ENCODE data around the gene NOSTRIN.

Gene NOSTRIN

DNA sequence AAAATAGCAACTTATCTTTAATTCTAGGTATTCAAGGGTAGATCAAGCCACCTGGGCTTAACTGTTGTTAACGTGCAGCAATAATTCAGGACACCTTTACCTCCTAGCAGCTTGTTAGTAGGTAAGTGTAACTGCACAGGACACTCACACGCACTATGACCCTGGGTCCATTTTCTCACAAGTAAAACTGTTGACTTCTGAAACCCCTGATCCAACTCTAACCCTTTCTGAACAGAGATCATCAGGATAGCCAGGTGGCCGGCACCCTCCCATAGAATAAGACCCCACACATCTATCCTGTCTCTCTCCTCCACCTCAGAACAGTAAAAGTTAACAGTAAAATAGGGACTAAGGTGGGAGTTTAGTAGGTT is 87.2 kb downstream of the NOSTRIN start:
- no peak for DNase-seq (ENCODE audit: low read depth)

DNA sequence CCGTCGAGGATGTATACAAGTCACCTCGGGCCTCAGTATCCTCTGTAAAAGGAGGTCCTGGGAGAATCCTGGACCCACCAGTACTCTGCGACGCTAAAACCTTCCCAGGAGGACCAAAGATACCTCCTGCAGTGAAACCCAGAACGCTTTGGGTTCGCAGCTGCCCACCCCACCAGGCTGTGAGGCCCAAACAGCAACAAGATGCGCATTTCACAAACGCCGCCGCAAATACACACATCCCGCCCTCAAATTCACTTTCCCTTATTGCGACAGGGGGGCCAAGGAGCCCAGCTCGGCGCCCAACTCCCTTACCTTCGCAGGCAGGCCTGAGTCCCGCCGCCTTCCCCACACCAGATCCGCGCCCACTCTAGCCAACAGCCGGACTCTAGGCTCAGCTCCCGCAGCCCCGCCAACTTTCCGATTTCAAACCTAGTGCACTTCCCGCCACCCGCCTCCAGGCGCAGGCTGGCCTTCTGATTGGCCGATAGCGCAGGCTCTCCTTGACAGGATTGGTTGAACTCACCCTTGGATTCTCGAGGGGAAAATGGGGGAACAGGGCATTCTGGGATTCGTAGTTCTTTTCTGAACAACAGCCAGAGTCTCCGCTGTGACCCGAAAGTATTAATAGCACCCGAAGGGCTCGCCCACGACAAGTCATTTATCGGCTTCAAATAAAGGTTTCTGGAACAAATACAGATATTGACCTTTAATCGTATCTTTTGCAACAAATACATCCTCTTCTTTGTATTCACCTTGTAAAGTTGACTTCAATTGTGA is 87.8 kb downstream of the NOSTRIN start, which contains the start of gene SPC25:
Gene SPC25 (minus strand): TSS at position 425 of the 777 bp plus-strand sequence. CDS start 911 bp downstream, outside the sequence.
- peak; percentile 73 for DNase-seq (ENCODE audit: low read depth)

DNA sequence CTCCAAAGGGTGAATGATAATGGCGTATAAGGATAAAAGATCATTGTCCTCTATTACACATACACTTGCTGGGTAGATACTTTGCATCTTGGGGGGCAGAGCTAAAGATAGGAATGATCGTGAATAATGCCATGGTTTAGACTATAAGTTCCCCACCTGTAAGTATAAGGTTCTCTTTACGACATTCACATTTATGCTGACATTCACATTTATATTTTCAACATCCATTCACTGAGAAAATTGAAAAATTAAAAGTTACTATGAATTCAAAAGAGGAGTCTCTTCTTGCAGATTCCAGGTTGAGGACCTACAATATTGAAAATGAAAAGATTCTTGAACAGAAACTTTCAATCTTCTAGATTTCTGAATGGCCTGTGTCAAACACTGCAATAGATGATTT is 89.9 kb downstream of the NOSTRIN start:
- no peak for DNase-seq (ENCODE audit: low read depth)

DNA sequence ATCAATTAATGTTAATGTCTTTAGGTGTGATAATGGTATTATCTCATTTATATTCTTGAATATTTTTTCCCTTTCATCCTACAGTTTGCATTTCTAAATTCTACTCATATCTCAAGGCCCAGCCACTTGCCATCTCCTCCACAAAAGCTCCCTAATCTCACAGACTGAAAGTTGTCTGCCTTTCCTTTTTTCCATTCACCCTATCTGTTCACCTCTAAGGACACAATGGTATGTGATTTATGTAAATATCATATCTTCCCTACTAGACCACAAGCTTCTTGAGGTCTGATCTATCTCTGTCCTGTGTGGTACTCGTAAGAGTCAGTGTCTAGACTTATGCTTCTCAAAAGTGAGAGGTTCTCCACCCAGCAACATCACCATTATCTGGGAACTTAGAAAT is 91.7 kb downstream of the NOSTRIN start:
- no peak for DNase-seq (ENCODE audit: low read depth)

DNA sequence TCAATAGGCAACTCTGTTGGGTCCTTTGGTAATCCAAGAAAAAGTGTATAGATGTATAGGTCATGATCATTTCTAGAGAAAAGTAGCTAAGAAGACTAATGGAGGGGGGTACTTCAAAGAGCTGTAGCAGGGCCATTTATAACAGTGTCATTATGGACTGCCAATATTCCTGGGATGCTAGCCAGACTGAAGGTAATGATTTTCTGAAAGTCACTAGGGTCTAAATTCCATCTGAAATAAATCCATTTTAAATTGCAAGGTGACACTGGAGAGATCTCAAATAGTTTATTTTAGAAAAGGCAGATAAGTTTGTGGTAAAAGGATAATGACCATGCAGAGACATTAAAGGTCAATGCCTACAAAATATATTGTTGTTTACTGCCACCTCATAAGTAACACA is 92.3 kb downstream of the NOSTRIN start:
- no peak for DNase-seq (ENCODE audit: low read depth)

DNA sequence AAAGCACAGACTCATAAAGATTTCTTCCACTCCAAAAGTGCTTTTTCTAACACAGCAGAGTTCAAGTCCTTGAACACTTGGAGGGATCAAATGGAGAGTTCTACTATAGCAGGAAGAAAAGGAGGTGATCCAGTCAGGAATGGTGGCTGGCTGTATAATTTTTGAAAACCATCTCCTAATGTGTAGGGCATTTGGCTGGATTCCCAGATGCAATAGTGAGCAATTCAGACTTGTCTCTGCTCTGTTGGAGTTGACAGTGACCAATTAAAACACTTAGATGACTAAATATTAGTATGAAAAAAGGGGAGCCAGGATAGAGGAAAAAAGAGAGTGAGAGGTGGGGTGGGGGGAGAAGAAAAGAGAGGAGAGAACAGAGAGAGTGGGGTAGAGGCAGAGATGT is 93.3 kb downstream of the NOSTRIN start:
- DNase-seq (ENCODE audit: low read depth), result no peak

DNA sequence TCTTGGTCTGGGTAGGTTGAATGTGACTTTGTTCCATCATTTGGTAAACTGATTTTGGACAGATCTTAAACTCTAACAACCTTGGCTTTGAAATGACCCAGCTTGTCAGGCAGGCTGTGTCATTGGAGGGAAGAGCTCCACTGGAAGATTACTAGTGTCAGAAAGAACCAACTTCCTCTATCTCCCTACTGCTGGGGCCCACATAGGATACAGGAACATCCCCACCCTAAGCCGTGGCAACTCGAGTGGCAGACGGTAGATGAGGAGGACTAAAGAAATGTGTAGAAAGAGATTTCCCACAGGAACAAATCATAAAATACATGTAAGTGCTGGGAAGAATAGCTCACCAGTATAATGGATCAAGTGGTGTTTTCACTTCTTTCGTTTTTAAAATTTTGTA is 94.3 kb downstream of the NOSTRIN start:
- DNase-seq (ENCODE audit: low read depth), result no peak

DNA sequence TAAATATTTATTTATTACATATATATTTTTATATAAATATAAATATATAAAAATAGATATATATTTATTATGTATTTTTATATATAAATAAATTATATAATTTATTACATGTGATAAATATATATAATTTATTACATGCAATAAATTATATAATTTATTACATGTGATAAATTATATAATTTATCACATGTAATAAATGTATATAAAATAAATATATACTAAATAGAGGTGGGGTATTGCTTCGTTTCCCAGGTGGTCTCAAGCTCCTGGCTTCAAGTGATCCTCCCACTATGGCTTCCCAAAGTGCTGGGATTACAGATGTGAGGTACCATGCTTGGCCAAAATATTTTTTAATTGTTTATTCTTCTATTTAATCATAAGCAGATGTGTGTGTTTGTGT is 95.0 kb downstream of the NOSTRIN start:
- no peak for DNase-seq (ENCODE audit: low read depth)

DNA sequence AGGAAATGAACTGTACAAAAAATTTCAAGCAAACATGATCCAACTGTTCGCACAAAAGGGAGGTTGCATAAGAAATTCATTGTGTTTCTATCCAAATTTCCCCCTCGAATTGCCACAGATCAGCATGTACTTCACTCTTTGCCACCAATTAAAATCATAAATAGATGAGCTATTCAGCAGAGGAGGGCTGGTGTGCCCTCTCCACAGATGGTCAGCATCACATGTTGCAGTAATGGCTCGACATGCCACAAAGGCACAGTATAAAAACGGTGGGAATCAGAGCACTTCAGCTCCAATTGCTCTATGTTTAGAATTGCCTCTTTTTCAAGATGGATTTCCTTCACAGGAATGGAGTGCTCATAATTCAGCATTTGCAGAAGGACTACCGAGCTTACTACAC is 98.6 kb downstream of the NOSTRIN start, which contains the start of gene G6PC2:
Gene G6PC2 (plus strand): TSS at position 289 of the 400 bp plus-strand sequence. CDS start 41 bp downstream, at position 330.
- DNase-seq (ENCODE audit: low read depth), result no peak

DNA sequence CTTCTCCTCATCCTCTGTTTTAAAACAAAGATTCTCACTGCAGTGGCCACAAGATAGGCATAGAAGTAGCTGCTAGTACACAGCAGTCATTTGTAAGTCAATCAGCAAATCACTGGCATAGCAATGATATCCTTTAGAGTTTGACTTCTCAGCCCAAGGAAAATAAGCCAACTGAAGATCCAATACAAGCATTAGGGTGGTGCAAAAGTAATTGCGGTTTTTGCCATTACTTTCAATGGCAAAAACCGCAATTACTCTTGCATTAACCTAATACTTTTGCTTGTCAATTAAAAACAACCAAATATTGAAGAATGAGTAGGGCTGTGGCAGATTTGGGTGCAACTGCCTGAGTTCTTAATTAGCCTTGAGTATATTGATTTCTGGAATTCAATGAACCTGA is 101.5 kb downstream of the NOSTRIN start:
- no peak for DNase-seq (ENCODE audit: low read depth)

DNA sequence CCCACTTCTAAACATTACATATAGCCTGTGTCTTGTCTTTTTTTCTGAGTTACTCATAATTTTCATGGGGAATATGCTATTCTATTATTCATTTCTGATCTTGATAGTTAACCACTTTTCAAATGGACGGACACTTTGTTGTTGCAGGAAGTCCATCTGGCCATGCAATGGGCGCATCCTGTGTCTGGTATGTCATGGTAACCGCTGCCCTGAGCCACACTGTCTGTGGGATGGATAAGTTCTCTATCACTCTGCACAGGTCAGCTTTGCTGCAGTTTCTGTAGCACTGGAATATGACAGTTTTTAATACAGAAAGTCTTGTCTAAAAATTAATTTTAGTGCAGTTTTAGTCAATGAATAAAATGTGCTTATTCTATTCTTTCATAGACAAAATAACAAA is 101.9 kb downstream of the NOSTRIN start:
- DNase-seq (ENCODE audit: low read depth), result no peak

DNA sequence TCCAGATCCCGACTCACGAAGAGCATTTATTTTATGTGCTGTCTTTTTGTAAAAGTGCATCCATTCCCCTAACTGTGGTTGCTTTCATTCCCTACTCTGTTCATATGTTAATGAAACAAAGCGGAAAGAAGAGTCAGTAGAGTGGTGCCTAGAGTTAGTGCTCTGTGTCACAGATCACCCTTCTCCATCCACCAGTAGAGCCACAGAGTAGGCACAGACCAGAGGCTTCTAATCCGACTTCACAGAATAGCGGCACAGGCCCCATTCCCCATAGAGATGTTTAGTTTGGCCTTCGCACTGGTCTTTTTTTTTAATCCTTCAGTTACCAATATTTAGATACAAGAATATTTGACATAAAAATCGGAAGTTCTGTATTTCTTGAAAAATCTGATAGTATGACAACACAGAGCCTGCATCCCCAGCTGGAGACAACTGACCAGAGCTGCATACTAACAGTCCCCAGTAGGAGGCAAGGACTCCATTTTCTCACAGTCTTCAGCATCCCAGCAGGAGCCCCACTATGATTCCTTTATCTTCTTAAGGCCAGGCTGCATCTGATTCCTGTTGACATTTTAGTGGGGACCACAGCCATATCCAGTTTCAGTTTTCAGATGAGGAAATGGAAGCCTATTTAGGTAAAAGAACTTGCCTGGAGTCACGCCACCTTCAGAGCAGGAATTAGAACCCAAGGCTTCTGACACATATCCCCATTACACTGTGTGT is 105.7 kb downstream of the NOSTRIN start:
- DNase-seq (ENCODE audit: low read depth), result no peak

DNA sequence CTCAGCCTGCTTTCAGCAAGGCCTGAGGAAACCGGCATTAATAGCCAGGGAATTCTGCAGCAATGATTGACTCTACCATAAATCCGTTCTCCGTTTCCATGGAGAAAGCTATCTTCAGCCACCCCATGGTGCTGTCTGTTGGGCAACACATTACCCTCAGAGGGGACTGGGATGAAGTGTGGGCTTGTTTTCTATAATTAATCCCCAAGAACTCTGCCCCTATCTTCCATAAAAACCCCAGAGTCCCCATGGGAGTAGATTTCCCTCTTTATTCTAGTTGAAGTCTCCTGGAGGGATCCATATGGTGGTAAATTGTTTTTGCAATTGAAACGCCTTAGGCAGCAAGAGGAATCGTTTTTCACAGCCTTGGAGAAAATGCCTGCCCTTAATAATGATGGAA is 107.9 kb downstream of the NOSTRIN start:
- no peak for DNase-seq (ENCODE audit: low read depth)

DNA sequence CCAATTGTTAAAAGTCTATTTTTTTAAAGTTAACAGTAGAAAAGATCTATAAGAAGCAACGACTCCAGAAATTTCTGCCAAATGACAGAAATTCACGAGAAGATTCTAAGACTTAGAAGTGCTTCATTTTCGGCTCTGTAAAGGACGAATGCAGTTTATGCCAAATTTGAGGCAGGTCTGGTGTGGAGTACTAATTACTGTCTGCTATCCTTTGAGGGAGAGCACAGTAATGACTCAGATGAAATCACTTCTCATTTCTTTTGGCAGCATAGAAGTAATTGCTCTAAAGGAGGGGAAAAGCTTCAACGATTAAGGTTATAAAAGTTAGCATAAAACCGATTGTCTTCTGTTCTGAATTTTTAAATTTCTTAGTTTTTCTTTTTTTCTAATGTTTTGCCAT is 110.0 kb downstream of the NOSTRIN start:
- DNase-seq (ENCODE audit: low read depth), result no peak

DNA sequence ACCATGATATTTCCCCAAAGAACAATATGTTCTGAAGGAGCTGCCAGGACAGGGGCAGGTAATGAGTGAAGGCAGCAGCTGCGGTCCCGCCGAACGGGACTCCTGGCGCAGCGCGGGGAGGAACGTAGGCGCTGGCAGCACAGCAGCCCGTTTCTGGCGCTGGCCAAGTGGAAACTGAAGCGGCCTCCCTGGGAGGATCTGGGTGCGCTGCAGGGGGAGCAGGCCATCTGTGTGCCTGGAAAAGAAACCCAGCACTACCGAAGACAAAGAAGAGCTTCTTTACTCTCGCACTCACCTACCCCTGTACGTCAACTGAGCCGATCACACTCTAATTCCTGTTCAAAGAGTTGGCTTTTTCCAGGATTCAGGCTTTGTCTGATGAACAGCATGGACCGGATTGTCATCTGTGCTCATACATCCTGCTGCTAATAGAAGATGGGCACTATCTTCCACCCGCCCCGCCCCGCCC is 110.5 kb downstream of the NOSTRIN start:
- no peak for DNase-seq (ENCODE audit: low read depth)

DNA sequence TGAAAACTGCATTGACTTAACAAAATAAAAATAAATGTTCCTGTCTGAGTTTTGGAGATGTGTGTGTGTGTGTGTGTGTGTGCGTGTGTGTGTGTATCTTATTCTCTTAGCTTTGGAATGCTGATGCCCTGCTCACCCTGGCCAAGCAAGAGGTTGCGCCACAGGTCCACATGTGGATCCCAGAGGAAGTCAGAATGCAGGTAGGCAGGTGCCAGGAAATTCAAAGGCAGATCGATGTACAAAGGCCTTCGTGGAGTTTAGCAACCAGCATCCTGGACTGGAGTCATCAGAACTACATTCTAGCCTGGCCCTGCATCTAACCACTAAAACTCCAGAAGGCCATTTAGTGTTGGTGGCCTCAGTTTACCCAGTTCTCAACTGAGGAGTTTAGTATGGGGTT is 111.1 kb downstream of the NOSTRIN start:
- no peak for DNase-seq (ENCODE audit: low read depth)
